ENCODE measurements around the gene KRT34.

GRCh38 chr17:41394254-41394996, 12.3 kb upstream of the KRT34 start:
- no peak for TF ChIP-seq CTCF (IDR thresholded peaks at IDR 0.05 in 4 of 5, conservative IDR thresholded peaks at IDR 0.05 in 1 of 5)
- no peak for TF ChIP-seq POLR2A (IDR thresholded peaks at IDR 0.05)
